Neuron (in vitro differentiated cells): ENCODE data around the gene PFKFB4.
A peak's percentile ranks its signal among the peaks of the same experiment; 100 is the strongest.

ENCODE experiments used
- H2AFZ ChIP-seq: one replicate; pipeline ENCODE4 v1.6.1; 2013; ENCODE audit warnings: low read depth, mild to moderate bottlenecking, inconsistent platforms, low read length, moderate library complexity
- H3K27me3 ChIP-seq: one replicate; pipeline ENCODE4 v1.6.1; 2013; ENCODE audit warnings: low read length; ENCODE audit not compliant: insufficient read depth
- H3K36me3 ChIP-seq: one replicate; pipeline ENCODE4 v1.6.1; 2013; ENCODE audit warnings: low read length; ENCODE audit not compliant: insufficient read depth
- H3K4me1 ChIP-seq: one replicate; pipeline ENCODE4 v1.6.1; 2013; ENCODE audit warnings: low read length; ENCODE audit not compliant: insufficient read depth
- H3K4me3 ChIP-seq: 2 replicates; pipeline ENCODE4 v1.5.1; 2013; ENCODE audit warnings: mild to moderate bottlenecking, low read length, moderate library complexity
- H3K9me3 ChIP-seq: one replicate; pipeline ENCODE4 v1.6.1; 2013; ENCODE audit warnings: low read length

The PFKFB4 gene

DNA sequence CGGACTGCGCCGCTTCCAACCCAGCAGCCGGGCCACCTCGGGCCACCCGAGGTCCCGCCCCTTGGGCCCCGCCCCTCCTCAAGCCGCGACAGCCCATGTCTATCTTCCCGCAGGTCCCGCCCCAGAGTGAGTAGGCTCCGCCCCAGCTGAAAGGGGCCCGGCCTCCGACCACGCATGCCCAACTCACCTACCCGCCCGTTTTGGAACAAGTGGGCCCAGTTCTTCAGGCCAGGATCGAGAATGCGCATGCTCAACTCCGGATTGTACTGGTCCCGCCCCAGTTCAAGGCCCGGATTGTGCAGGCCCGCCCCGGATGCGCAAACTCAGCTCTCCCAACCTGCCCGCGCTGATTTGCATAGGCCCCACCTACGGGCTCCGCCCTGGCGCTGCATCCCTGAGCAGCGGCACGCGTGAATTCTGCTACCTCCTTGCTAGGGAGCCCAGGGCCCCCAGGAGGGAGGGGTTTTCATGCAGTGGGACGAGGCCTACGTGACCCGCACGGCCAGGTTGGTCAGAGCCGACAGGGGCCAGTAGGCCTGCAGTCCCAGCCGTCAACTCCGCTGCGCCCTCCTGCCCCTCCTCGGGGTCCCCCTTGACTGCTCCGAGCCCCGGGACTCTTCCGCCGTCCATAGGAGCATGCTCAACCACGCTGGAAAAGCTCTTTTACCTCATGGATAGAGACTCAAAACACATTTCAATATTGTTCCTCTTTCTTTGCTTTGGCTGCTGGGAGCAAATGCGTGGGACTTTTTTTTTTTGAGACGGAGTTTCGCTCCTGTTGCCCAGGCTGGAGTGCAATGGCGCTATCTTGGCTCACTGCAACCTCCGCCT is at the start of gene PFKFB4:
PFKFB4 (minus strand) TSS at position 8 of the 831 bp plus-strand sequence. CDS start 26 bp downstream, outside the sequence.
- Histone ChIP-seq H3K4me1 (peaks cover 32% of the 10 kb centered on the region), H3K9me3 (no peaks in the 10 kb centered on the region), H3K27me3 (no peaks in the 10 kb centered on the region), H3K36me3 (no peaks in the 10 kb centered on the region), H3K4me3 (peak within 1 kb of the TSS; percentile 79), H2AFZ (peak within 1 kb of the TSS; percentile 86)

DNA sequence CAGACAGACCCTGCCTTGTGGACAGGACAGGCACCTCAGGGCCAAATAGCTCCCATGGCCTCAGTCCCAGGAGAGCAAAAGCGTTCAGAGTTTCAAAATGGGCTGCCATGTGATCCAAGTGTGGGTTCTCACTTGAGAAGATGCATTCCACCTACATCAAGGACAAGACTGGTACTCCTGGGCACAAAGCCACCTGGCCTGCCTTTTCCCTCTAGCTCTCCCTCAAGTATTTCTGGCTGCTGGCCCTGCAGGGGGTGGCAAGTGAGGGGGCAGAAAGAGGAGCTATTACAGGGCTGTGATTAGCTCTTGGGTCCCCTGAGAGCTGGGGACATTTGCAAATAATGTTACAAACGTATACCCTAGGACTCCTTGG is 45.0 kb upstream of the PFKFB4 start:
- Histone ChIP-seq H3K4me1 (no peaks in the 10 kb centered on the region), H2AFZ (no peak overlapping the region), H3K9me3 (no peaks in the 10 kb centered on the region), H3K4me3 (no peak overlapping the region), H3K27me3 (no peaks in the 10 kb centered on the region), H3K36me3 (peaks cover 90% of the 10 kb centered on the region)

DNA sequence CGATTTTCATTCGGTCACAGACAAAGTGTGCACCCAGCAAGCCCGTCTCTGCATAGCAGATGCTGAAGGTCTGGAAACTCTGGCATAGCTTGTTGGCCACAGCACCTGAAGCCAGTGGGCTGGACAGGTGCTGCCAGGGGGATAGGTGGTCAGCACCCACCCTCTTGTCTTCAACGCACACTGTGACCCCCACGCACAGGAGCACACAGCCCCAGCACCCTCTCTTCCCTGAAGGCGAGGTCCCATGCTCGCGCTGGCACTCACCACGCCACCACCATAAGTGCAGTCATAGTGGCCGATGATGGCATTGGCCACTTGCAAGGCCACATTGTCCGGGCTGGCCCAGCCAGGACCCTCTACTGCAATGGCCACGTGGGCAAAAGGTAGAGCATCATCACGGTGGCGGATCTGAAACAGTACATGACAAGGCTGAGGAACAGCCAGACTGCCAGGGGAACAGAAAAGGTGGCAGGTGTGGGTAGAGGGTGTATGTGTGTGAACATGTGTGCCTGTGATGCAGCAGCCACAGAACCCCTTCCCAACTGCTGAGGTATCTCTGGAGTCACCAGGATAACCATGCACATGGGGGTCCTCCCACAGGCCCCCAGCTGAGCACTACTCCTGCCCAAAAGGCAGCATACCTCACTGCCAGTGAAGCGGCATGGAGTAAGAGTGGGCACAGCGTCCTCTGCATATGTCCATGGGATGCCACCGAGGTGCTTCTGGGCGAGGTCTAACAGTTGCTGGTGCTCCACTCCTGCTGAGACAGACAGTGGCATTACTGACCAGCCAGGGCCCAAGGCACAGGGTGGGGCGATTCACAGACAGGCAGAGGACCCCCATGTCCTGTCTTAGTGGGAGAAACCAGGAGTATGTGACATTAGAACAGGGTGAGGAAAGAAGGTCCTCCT is 44.4 kb upstream of the PFKFB4 start:
- Histone ChIP-seq H3K4me3 (no peak overlapping the region), H3K9me3 (no peaks in the 10 kb centered on the region), H3K36me3 (peaks cover 85% of the 10 kb centered on the region), H3K4me1 (no peaks in the 10 kb centered on the region), H3K27me3 (no peaks in the 10 kb centered on the region), H2AFZ (no peak overlapping the region)

DNA sequence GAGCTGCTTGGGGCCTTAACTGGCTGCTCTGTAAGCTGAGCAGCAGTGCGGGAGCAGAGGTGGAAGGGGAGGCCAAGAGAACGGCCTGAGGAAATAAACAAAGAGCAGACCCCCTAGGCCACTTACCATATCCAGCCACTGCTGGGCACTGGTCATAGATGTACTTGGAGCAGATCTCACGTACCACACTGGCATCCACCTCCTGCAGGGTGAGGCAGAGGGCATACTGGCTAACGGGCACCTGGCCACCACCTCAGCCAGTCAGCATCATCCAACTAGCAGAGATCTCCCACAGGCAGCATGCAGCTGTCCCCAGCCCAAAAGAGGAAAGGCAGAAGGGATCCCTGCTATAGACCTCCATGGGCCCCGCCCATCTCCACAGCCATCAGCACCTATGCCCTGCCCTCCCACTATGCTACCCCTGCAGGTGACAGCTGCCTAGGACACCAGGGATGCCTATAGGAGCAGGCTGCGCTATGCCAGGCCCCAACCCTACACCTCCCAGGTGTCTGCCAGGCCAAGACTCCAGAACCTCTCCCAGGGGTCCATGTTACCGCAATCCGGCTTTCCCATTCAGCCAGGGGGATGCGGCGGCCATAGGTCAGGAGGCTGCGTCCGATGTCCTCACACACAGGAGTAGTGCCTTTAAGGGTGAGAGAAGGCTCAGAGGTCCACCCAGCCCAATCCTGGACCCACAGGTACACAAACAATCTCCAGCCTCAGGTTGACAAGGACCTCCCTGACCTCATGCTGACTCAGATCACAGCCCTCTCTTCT is 43.1 kb upstream of the PFKFB4 start:
- Histone ChIP-seq H3K27me3 (no peaks in the 10 kb centered on the region), H3K9me3 (no peaks in the 10 kb centered on the region), H2AFZ (no peak overlapping the region), H3K4me3 (no peak overlapping the region), H3K4me1 (no peaks in the 10 kb centered on the region), H3K36me3 (peaks cover 73% of the 10 kb centered on the region)

DNA sequence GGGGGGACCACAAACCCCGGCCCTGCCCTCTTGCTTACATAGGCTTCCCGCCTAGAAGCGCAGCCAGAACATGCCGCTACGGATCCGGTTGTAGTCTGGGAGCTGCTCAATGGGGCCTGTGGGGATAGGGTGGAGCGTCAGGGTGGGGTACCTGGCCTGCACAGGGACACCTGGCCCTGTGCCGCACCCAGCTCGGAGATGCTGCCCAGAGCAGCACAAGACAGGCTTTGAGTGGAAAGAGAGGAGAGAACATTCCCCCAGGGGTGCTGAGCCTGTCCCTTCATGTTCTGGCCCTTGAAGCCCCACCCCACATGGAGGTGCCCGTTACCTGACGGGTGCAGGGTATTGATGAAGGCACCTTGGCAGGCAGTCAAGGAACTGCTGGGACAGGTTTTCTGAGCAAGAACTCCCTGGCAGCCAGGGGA is 42.5 kb upstream of the PFKFB4 start:
- Histone ChIP-seq H3K4me3 (no peak overlapping the region), H3K27me3 (no peaks in the 10 kb centered on the region), H3K36me3 (peaks cover 67% of the 10 kb centered on the region), H3K9me3 (no peaks in the 10 kb centered on the region), H3K4me1 (no peaks in the 10 kb centered on the region), H2AFZ (no peak overlapping the region)

DNA sequence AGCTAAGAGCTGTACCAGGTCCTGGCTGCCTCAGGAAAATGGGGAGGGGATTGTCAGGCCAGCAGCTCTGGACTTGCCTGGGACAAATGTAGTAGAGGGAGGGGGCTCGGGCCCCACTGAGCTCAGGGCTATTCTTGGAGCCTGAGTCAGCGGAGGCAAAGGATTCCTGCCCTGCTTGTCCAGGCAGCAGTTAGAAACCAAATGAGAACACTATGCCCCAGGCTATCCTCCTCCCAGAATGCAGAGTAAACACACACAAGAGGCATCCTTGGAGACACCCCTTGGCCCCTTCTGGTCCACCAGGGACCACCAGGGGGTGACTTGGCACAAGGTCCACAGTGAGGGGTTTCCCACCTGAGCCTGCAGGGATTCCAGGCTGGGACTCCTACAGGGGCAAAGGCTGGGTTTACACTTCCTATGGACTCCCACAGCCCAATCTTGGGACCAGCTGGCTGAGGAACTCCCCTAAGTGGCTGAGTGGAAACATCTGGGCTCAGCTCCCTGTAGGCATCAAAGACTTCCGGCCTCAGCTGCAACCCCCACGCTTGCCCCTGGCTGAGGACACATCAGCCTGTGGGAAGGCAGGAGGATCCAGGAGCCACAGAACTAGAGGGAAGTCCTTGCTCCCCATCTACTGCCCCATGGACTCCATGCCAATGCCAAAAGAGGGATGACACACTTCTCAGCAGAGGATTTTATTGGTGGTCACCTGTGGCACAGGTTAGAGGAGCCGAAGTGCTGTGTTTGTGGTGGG is 41.9 kb upstream of the PFKFB4 start:
- Histone ChIP-seq H2AFZ (no peak overlapping the region), H3K9me3 (no peaks in the 10 kb centered on the region), H3K27me3 (no peaks in the 10 kb centered on the region), H3K4me3 (no peak overlapping the region), H3K4me1 (no peaks in the 10 kb centered on the region), H3K36me3 (peaks cover 61% of the 10 kb centered on the region)

DNA sequence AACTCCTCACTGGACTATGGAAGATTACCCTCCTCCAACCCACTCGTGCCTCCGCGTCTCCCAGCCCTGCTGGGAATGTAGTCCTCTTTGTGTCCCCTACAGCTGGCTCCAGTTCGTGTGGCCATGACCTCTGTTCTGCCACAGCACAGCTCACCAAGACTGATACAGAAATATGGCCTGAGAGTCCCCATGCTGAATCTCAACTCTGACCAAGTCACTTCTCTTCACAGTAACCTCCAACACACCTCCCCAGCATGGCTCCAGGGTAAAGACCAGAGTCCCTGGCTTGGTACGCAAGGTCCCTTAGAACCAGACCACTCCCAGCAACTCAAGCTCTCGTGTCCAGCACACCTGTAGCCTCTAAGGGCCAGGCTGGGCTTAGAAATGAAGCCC is 40.8 kb upstream of the PFKFB4 start:
- Histone ChIP-seq H3K27me3 (no peaks in the 10 kb centered on the region), H3K36me3 (peaks cover 50% of the 10 kb centered on the region), H3K4me1 (no peaks in the 10 kb centered on the region), H3K4me3 (no peak overlapping the region), H2AFZ (no peak overlapping the region), H3K9me3 (no peaks in the 10 kb centered on the region)

DNA sequence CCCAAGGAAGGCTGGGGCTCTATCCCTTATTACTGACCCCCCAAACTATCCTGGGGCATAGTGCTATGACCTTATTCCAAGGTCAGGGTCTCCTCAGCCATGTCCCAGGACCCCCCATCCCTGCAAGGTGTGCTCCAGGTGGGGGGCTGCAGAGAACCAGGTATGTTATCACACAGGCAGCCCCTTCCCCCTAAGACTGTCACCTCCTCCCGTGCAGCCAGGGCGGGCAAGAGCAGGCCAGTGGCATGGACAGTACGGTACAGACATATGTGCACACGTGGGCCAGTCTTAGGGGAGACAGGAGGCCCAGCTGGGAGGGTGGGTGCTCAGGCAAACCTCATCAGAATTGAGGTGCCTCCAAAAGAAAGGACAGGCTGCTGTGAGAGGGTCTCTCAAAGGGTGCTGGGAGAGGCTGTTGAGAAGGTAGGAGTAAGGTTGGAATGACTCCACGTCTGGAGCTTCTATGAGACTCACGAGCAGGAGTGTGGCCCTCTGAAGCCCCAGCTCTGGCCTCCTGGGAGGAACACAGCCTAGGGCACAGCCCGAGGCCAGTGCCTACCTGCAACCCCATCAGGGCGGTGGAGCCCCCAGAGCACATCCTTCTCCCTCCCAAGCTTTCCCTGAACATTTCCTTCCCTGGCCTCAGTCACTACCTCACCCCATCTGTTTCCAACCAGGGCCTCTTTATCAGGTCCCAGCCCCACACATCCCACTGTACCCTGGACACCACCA is 40.2 kb upstream of the PFKFB4 start:
- Histone ChIP-seq H3K9me3 (no peaks in the 10 kb centered on the region), H3K4me1 (no peaks in the 10 kb centered on the region), H2AFZ (no peak overlapping the region), H3K36me3 (peaks cover 47% of the 10 kb centered on the region), H3K4me3 (no peak overlapping the region), H3K27me3 (no peaks in the 10 kb centered on the region)

DNA sequence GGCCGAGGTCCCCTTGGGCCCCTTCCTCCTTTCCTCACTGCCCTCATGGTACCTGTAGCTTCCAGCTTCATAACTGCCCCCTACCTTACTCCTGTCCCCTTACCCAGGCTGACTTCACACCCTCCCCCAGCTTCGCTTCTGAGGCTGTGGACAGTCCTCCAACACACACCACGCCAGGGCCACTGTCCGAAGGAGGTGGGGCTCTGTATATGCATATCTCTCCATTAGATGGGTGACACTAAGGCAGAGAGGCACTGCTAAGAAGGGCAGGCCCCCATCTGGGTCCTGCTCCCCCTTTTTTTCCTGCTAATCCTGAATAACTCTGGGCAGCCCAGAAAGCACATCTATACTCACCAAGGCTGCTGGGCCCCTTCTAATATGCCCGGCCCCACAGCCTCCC is 39.6 kb upstream of the PFKFB4 start:
- Histone ChIP-seq H3K4me3 (no peak overlapping the region), H3K27me3 (no peaks in the 10 kb centered on the region), H3K9me3 (no peaks in the 10 kb centered on the region), H2AFZ (no peak overlapping the region), H3K4me1 (no peaks in the 10 kb centered on the region), H3K36me3 (peaks cover 40% of the 10 kb centered on the region)

DNA sequence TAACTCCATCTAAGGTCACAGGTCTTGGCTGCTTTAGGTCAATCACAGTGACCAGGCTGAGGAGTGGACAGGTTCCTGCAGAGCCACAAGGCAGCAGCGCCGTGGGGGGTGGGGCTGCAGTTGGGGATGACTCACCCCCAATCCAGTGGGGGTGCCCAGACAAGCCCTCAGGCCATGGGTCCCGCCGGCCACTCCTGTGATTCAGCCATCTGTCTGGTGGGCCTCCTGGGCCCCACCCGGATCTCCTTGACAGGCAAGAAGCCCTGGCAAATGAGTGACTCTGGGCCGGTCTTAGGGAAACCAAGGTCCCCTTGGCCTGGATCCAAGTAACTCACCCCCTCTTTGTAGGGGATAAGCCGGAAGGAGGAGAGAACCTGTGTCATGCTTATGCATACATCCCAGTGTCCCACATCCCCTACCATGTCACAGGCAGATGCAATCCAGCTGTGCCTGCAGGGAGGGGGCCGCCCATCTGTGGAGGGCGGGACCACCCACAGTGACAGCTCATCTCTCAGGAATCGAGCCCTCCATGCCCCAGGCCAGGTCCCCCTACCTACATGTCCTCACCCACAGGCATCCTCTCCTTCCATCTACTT is 39.0 kb upstream of the PFKFB4 start:
- Histone ChIP-seq H3K9me3 (no peaks in the 10 kb centered on the region), H3K36me3 (peaks cover 34% of the 10 kb centered on the region), H3K27me3 (no peaks in the 10 kb centered on the region), H3K4me3 (no peak overlapping the region), H2AFZ (no peak overlapping the region), H3K4me1 (no peaks in the 10 kb centered on the region)

DNA sequence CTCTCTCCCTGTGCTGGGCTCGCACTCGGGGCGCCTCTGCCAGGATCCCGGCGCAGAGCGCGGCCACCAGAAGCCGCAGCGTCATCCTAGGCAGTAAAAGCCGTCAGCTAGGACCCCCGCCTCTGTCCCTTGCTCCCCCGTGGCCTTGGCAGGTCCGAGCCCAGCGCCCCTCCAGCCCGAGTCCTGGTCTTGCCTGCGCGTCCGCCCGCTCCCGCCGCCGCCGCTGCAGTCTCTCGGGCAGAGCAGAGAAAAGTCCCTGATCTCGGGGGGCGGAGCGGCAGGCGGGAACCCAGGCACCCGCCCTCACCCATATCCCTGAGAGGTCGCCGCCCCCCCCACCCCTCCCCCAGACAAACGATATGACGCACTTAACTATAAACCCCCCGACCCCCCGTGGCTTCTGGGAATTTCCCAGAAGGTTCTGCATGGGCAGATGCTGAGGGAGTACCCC is 38.5 kb upstream of the PFKFB4 start, which contains the start of gene COL7A1:
COL7A1 (minus strand) TSS at position 255 of the 451 bp plus-strand sequence; CDS start at position 85, 170 bp downstream.
- Histone ChIP-seq H3K4me3 (no peak within 1 kb of the TSS), H3K4me1 (no peaks in the 10 kb centered on the region), H3K36me3 (peaks cover 29% of the 10 kb centered on the region), H3K27me3 (no peaks in the 10 kb centered on the region), H3K9me3 (no peaks in the 10 kb centered on the region), H2AFZ (no peak within 1 kb of the TSS)
